HG02763 (cell line): ENCODE results near the gene IGF1R.

Experiments used
- ATAC-seq: cut with Tn5 transposase; IDR thresholded peaks from one replicate; pipeline ENCODE4 v1.9.1; 2021; ENCODE audit warnings: mild to moderate bottlenecking, moderate library complexity; ENCODE audit not compliant: unreplicated experiment

Gene IGF1R

DNA sequence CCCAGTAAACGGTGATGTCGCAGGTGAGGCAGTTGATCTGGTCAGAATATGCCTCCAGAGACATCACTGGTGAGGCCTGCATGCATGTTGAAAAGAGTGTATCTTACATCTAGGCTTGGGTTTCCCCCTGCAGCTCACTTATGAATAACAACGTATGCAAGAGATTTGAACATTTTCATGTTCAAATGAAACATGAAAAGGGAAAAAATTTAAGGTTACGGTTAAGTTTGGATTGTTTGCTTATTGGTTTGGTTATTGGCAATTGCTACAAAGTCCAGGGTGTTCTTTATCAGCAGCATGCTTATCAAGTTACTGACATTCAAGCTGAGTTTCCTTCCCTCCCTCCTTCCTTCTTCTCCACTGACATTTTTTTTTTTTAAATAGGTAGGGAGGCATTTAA is 123.2 kb downstream of the IGF1R start:
- ATAC-seq, result no peak

DNA sequence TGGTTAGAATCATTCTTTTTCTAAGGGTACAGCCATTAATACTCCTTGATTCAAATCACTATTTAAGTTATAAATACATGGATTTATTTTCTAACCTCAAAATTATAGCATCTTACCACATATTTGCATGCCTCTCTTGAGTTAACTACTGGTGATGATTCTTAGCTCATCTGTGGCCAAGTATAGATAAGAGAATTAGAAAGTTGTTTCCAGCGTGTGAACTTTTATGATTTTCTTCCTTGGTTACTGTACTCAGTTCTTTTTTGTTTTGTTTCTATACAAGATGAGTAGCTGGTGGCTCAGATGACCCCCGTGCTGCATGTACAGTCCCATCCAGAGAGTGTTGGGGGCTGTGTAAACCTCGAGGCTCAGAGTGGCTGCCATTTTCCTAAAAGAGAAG is 124.6 kb downstream of the IGF1R start:
- no peak for ATAC-seq

DNA sequence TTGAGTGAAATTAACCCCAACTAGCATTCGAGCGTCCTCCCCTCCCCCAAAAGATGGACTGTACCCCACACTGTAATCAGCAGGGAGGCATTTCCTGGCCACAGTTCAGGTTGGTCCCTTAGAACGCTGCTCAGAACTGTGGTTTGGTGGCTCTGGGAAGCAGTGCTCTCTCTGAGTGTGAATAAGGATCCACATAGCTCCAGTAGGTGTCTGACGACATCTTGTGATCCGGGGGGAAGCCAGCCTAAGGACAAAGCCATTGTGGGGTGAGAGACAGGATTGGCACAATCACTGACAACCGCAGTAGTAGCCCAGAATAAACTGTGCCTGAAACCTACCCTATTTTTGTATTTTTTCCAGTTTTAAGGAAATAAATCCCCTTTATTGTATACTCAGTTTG is 125.3 kb downstream of the IGF1R start:
- no peak for ATAC-seq

DNA sequence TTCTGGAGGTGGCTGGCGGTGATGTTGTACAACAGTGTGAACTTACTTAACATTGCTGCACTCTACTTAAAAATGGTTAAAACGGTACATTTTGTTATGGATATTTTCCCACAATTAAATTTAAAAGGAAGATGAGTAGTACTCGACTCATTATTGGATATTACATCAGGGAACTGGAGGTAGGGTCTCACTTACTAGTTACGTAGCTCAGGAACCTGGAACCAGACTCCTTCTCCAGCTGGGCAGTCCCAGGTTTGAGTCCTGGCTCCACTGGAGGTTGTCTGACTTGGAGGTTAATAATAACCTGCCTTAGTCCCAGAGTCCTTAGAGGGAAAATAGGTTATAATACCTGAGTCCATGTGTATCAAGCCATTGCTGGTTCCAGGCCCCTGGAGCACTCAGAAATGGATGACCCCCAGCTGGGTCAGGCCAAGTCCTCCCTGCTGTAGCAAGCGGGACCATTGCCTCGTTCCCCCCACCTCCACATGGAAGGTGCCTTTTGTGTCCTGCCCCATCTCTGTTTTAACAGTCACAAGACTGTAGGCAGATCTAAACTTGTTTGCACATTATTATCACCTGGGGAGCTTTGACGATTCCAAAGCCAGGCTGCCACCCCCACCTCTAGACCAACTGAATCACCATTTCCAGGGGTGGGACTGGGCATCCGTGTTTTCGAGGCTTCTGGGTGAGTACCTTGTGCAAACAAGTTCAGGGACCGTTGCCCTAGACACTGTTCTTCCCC is 126.6 kb downstream of the IGF1R start:
- no peak for ATAC-seq

DNA sequence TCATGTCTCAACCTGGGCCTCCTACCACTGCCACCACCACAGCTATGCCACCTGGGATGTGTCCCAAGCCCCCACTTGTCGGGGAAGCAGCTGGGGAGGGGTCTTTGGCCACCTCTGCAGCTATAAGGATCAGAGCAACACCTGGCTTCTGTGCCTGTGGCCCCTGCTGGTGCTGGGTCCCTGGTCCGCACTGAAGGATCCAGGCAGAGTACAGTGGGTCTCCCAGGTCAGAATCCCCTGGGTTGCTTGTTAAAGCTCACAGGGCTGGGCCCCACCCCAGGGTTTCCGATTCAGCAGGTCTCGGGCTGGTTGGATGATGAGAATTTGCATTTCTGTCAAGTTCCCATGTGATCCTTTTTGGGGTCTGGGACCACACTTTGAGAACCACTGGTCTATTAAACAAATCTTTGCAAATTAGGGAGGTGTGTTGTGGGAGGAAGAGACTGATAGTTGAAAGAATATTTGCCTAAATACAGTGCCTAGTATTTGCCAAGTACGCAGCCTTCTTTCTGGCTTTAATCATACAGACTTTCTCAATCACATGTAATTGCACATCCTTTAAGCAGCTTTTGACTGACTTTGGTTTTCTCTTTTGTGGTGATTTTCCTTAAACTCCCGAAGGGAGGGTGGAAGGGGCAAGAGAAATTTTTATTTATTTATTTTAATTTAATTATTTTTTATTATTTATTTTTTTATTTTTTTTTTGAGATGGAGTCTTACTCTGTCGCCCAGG is 127.3 kb downstream of the IGF1R start:
- no peak for ATAC-seq

DNA sequence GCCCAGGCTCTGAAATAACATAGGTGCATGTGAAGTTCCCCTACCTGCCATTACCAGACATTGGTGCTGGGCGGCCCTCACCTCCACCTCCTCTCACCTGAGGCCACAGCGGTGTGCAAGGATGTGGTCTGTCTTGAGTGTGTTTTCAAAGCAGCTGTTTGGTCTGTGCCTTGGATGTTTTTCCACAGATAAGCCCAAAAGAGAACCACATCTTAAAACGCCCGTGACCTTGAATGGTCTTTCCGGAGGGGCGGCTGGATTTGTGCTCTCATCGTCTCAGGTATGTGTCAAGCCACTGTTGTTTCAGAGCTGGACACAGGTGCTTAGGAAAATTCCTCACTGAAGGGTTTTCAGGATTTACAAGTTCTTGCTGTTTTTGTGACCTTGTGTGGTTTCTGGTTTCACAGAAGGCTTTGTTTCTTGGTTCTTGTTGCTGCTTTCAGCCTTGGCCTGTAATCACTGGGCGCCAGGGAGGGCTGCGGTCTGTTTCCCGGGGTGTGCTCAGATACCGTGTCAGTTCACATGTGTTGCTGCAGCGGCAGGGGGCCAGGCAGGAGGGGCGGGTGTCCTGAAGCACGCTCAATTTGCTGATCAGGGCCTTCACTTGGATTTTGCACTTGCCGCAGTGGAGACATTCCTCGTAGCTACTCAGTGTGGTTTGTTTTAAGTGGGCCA is 128.4 kb downstream of the IGF1R start:
- ATAC-seq, result no peak

DNA sequence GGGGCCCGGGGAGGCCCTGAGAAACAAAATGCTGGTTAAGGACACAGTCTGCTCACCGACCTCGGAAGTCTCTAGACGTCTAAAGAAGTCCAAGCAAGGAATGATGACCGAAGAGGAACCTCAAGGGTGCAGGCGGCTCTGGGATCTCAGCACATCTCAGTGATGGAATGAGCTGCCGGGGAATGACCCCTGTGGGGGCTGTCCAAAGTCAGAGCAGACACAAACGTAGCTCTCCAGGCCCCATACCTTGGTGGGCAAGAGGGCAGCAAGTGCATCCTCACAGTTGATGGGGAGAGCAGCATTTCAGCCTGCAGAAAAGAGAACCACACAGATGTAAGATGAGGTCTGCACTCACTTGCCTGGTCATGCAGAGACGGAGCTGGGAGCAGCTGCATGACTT is 129.1 kb downstream of the IGF1R start:
- no peak for ATAC-seq

DNA sequence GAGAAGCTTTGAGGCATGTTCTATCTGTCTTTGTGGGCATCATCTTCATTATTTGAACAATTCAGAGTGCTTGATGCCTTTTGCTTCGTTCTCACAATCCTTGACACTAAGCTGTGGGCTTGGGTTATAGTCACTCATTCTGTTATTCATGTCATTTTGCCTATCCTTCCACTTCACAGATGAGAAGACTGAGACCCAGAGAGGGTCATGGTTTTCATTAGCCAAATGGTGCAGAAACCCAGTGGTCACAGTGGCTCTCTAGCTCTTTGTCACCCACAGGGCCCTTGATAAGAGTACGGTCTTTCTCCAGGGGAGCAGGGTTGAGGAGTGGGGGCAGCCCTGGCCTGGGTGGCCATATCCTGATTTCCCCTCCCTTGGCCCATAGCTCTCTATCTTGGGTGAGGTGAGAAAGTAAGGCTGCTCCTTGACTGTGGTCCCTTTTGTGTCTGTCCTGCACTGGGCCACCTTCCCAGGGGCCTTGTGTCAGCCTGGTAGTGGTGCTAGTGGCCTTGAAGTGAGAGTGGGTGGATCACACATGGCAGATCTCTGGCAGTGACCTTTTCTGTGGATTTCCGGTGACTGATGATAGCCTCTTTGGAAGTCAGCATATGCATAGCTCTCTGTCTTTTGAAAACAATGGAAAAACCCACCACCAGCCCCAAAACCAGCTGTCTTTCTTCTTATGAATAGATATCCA is 130.1 kb downstream of the IGF1R start:
- no peak for ATAC-seq

DNA sequence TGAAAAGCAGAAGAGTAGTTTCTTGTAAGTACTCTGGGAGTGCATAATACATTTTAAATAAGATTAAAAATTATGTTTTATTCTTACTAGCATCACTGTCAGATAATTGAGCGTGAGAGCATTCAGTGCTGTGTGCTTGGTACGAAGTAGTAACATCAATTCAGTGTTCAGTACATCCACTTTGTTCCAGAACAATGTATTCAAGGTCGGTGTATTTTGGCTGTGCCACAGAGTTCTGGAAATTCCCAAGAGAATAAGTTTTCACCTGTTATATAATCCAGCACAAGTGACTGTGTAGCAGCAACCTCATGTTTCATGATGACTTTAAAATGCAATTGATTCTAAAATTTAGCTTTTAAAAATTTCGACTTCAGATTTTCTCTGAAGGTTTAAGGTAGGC is 130.6 kb downstream of the IGF1R start:
- ATAC-seq, result no peak

DNA sequence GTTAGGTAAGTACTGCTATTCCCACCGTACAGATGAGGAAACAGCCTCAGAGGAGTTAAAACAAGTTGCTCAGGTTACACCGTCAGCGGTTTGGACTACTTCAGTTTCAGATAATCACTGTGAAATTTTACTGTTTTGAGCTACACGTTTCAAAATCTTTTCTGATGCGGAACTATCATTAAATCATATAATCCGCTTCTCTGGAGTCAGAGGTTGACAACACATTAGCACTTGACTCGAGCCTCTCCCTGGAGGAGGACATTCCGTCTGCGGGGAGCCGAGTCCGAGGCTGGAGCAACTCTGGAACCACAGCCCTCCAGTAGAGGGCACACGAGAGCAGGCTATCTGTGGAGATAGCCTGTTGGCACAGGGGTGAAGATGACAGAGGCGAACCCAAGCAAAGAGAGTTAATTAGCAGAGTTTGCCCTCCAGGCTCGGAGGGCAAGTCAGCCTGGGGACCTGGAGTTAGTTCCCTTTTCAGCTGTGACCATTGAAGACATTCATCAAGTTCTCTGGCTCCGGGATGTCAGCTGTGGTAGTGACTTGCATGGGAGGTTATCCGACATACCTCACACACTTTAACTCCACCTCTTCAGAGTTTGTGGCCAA is 131.2 kb downstream of the IGF1R start:
- ATAC-seq, result peak; percentile 81

DNA sequence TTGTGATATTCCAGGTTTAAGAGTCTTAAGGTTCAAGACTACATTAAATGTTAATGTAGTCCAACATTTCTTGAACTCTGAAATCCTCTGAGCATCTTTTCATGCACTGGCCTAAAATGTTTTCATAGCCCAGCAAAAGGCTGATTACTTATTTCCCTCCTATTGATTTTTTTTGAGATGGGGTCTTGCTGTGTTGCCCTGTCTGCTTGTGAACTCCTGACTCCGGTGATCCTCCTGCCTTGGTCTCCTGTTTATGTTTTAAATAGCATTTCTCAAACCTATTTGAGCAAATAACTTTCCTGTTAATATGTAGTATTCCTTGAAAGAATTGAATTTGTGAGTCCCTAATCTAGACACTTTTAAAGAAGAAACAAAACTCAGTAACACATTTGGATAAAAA is 133.5 kb downstream of the IGF1R start:
- ATAC-seq, result no peak

DNA sequence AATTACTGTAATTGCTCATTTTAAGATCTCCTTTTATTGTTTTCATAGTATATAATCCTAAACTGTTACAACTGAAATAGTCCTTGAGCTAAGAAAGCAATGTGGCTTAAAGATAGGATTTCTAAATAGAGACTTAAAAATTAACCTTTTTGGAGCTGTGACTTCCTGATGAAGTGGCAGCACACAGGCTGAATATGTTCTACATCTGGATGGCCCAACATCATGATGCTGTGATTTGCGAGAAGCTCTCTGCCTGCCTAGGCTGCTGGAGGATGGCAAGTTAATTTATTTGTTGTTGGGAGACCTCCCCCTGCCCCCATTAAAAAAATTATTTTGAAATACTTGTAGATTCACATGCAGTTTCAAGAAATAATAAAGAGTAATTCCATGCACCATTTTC is 134.5 kb downstream of the IGF1R start:
- no peak for ATAC-seq

DNA sequence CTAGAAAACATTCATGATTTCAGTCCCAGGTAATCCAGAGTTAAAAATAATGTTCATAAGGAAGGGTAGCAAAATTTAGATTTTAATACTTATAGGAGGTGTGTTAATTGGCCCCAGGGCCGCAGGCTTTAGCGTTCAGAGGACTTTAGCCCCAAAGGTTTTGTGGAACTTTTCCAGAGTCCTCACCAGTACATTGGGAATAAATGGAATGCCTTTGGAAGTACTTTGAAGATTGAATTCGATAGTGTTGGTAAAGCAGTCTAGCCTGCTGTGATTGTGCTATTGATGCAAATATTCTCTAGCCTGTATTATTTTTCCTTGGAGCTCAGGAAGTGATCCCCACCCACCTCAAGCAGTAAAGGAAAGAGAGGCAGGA is 137.1 kb downstream of the IGF1R start:
- ATAC-seq, result no peak

DNA sequence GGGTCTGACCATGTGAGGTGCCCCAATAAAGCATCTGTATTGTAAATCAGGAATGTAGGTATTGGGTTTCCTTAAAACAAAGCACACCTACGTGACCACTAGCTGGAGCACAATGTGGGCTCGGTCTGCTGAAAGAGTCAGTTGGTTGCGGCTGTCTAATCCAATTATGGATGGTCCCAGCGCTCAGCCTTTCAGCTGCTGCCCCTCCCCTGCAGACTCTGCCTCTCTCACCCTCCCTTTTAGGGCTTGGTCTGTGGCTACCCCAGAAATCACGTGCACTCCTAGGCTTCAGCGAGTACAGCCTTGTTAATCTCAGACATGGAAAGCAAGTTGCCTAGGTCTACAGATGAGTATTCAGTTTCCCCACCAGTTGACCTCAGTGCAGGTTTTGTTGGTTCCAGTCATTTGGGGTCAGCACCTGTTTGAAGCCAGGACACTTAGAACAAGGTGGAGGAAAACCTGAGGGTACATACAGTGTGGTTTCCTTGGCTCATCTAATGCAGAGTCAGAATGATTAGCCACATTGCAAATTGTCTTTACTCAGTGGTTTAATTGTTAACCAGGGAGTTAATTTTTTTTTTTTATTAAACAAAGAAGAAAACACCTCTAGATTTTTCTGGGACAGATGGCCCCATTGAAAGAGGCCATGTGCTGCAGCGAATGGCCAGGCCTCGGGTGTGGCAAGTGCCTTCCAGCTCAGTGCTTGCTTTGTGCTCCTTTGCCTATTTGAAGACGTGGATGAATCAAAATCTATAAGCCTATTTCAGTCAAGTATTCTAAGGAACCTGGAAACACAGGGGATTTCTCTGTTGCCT is 137.7 kb downstream of the IGF1R start:
- ATAC-seq, result peak; percentile 84

DNA sequence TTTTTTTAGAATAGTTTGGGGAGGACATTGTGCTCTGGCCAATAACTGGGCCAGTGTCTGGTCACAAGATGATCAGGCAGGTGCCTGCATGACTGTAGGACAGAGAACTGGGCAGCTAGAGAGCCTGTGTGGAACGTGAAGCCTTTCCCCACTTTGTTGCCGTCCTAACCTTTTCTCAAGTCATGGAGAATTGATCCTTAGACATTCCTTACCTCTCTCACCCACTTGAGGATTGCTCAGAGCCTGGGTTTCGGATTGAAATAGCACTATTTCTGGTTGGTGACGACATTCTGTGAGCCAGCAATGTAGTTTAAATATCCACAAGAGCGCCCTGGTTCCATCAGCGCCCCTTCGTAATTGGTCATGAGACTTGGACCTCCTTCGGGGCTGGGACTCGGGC is 138.4 kb downstream of the IGF1R start:
- no peak for ATAC-seq

DNA sequence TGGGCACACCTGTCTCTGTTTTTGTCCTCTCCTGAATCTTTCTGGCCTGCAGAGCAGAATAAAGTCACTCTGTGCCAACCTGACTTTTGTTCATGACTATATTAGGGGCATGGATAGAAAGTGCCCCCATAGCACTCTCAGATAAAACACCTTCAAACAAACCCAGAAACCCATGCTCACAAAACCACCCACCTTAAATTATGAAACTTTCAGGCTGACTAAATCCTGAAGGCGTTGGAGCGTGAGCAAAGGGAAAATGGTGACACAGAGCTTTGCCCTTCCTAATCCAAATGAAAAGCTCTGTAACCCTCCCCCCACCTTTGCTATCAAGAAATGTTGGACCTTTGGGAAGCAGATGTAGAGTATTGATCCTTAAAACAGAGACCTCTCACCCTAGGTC is 138.9 kb downstream of the IGF1R start:
- ATAC-seq, result no peak

DNA sequence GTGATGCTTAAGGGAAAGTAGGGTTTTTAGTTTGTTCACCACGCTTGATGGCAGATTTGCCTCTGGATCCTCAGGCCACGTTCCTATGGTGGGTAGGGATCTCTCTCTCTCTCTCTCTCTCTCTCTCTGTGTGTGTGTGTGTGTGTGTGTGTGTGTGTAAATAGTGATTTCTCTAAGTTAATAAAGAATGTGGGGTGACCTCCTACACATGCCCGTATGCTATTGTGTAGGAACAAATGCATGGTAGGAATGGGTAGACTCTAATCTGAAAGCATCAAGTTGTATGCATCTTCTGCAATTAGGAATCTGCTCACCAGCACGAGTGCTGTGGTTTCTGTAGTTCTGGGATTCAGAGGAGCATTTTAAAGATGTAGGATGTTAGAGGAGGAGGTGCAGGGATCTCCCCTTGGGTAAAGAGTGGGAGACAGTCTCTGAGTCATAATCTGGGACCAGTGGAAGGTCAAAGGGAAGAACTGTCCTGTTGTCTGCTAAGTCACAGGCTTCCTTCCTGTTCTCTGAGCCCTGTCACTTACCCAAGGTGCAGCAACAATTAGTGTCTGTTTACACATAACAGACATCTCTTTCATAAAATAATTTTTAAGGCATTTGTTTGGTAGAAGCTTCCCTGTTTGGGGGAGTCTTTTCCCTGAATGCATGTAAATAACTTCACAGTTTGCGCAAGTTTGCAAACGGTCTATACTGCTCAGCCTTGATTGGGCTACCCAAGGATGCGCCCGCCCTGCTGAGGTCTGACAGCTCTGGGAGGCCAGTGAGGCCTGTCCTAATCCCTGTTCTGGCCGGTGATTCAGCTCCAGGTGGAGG is 139.8 kb downstream of the IGF1R start:
- ATAC-seq, result no peak

DNA sequence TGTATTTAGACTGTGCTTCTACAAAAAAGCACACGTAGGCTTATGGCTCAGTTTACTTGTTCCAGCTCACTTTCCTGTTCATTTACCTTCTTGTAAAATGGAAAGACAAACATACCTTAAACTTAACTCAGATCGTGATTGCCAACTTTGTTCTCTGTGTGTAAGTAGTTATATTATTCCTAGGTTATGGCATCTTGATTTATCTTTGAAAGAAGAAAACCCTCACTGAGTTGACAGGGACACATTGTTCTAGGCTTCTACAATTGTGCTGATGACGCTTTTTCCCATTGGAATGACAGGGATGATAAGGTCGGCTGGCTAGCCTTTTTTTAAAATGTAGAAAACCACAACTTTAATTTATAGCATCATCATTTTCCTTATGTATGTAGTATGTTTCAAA is 140.7 kb downstream of the IGF1R start:
- ATAC-seq, result no peak

DNA sequence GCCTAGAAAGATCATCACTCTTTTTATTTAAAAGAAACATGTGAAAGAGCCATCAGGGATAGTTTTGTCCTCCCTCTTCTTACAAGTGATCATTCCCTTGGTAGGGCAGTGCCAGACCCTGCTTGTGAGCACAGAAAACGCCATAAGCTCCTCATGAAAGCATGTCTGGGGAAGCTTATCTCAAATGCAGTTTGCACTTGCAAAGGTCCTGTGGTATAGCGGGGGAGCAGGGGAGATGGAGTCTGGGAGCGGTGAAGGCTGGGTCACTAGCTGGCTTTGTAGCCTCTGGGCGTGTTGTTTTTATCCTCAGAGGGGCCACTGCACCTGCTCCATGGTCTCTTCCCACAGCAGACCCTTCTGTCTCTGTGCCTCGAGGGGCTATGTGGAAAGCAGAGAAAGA is 141.9 kb downstream of the IGF1R start:
- ATAC-seq, result no peak
